Measurements from ENCODE around the gene CBX1.

GRCh38 chr17:48053758-48054237, 47.5 kb downstream of the CBX1 start:
- TF ChIP-seq POLR2A (IDR thresholded peaks at IDR 0.05; ENCODE audit: low read depth, low read length), result no peak
- no peak for TF ChIP-seq TAF1 (IDR thresholded peaks at IDR 0.05; ENCODE audit: borderline replicate concordance, low read depth, low read length)
- no peak for TF ChIP-seq POLR2AphosphoS5 (IDR thresholded peaks at IDR 0.05; ENCODE audit: low read depth, low read length)
